Midbrain (tissue), 1 donor: Measurements from ENCODE around the gene NPFFR1.
A peak's percentile ranks its signal among the peaks of the same experiment; 100 is the strongest.
"Not testable (repeated sequence)": the region's sequence is repeated elsewhere in the genome, so short reads cannot be mapped to it uniquely, and the experiment has no call there.

ENCODE experiments used
- DNase-seq: peaks from one replicate; lab custom pipeline; 2025; lab: John Stamatoyannopoulos, UW

NPFFR1 gene

GRCh38 chr10:70285476-70285831 is 1.6 kb upstream of the NPFFR1 start:
- no peak for DNase-seq

- no peak for DNase-seq
Observed at GRCh38 chr10:70284542-70285475, 1.0 kb upstream of the NPFFR1 start.

- DNase-seq = no peak
Observed at GRCh38 chr10:70283071-70283444, 746 bp downstream of the NPFFR1 start.

- no peak for DNase-seq
Observed at GRCh38 chr10:70281609-70282008, 2.2 kb downstream of the NPFFR1 start.

- no peak for DNase-seq
Observed at GRCh38 chr10:70280099-70280498, 3.7 kb downstream of the NPFFR1 start.

- no peak for DNase-seq
Observed at GRCh38 chr10:70277396-70278030, 6.3 kb downstream of the NPFFR1 start.

- peak; percentile 73 for DNase-seq
Observed at GRCh38 chr10:70274643-70275042, 9.2 kb downstream of the NPFFR1 start.

- no peak for DNase-seq
Observed at GRCh38 chr10:70272925-70273316, 10.9 kb downstream of the NPFFR1 start.

- DNase-seq = peak; percentile 4
Observed at GRCh38 chr10:70271996-70272924, 11.5 kb downstream of the NPFFR1 start.

GRCh38 chr10:70270952-70271351 is 12.9 kb downstream of the NPFFR1 start:
- no peak for DNase-seq

- no peak for DNase-seq
Observed at GRCh38 chr10:70269741-70270140, 14.1 kb downstream of the NPFFR1 start.

GRCh38 chr10:70268376-70268775 is 15.4 kb downstream of the NPFFR1 start:
- no peak for DNase-seq

GRCh38 chr10:70267161-70267933 is 16.5 kb downstream of the NPFFR1 start:
- DNase-seq = no peak

GRCh38 chr10:70266701-70267100 is 17.1 kb downstream of the NPFFR1 start:
- DNase-seq = no peak

- no peak for DNase-seq
Observed at GRCh38 chr10:70266056-70266455, 17.7 kb downstream of the NPFFR1 start.

- peak; percentile 38 for DNase-seq
Observed at GRCh38 chr10:70265032-70265689, 18.6 kb downstream of the NPFFR1 start.

- no peak for DNase-seq
Observed at GRCh38 chr10:70260734-70261133, 23.1 kb downstream of the NPFFR1 start.

GRCh38 chr10:70260259-70260658 is 23.5 kb downstream of the NPFFR1 start:
- DNase-seq = no peak

- no peak for DNase-seq
Observed at GRCh38 chr10:70258216-70258615, 25.6 kb downstream of the NPFFR1 start.

- DNase-seq = not testable (repeated sequence)
Observed at GRCh38 chr10:70257816-70258215, 26.0 kb downstream of the NPFFR1 start.

GRCh38 chr10:70256463-70256862 is 27.3 kb downstream of the NPFFR1 start:
- no peak for DNase-seq
